Neuronal stem cell (in vitro differentiated cells): ENCODE results near the gene PATJ.
A peak's percentile ranks its signal among the peaks of the same experiment; 100 is the strongest.

Source experiments
- DNase-seq: peaks from one replicate; pipeline ENCODE4 v3.0.0-alpha.2; 2013; ENCODE audit warnings: low spot score
- H2AFZ ChIP-seq: one replicate; pipeline ENCODE4 v1.6.1; 2013; ENCODE audit warnings: mild to moderate bottlenecking, low read length, inconsistent platforms
- H2AK5ac ChIP-seq: 2 replicates; pipeline ENCODE4 v1.6.1; 2013; ENCODE audit warnings: low read depth, mild to moderate bottlenecking, inconsistent platforms, low read length, moderate library complexity, mixed read lengths
- H2BK120ac ChIP-seq: 2 replicates; pipeline ENCODE4 v1.6.1; 2013; ENCODE audit warnings: low read depth, mild to moderate bottlenecking, inconsistent platforms, low read length, moderate library complexity, mixed read lengths
- H2BK12ac ChIP-seq: one replicate; pipeline ENCODE4 v1.6.1; 2013; ENCODE audit warnings: low read length, inconsistent platforms
- H2BK15ac ChIP-seq: 2 replicates; pipeline ENCODE4 v1.6.1; 2013; ENCODE audit warnings: mild to moderate bottlenecking, low read length, inconsistent platforms, mixed read lengths
- H2BK5ac ChIP-seq: one replicate; pipeline ENCODE4 v1.6.1; 2013; ENCODE audit warnings: inconsistent platforms, mild to moderate bottlenecking, low read length, moderate library complexity
- H3K14ac ChIP-seq: one replicate; pipeline ENCODE4 v1.6.1; 2013; ENCODE audit warnings: low read length, inconsistent platforms
- H3K18ac ChIP-seq: 2 replicates; pipeline ENCODE4 v1.6.1; 2013; ENCODE audit warnings: low read length, inconsistent platforms
- H3K23ac ChIP-seq: 2 replicates; pipeline ENCODE4 v1.6.1; 2013; ENCODE audit warnings: low read depth, mild to moderate bottlenecking, mixed read lengths, low read length, inconsistent platforms; ENCODE audit not compliant: poor library complexity
- H3K27ac ChIP-seq: replicated peaks from 3 replicates; pipeline ENCODE4 v1.5.1; 2013; ENCODE audit warnings: low read length, inconsistent platforms
- H3K27me3 ChIP-seq, 3 experiments: 2 replicates each; pipeline ENCODE4 v1.6.1; 2013; ENCODE audit warnings: low read length in 3 of 3, mild to moderate bottlenecking in 2 of 3, inconsistent platforms in 1 of 3, low read depth in 1 of 3, mixed read lengths in 1 of 3, moderate library complexity in 1 of 3; ENCODE audit not compliant: control insufficient read depth in 3 of 3, insufficient read depth in 3 of 3
- H3K36me3 ChIP-seq, 2 donors: replicated peaks in 1 of 2; 2 replicates each; pipeline ENCODE4 v1.6.1; 2013; ENCODE audit warnings: low read length in 2 of 2; ENCODE audit not compliant: control insufficient read depth in 2 of 2, insufficient read depth in 2 of 2
- H3K4ac ChIP-seq: 2 replicates; pipeline ENCODE4 v1.6.1; 2013; ENCODE audit warnings: inconsistent platforms, mild to moderate bottlenecking, low read length, moderate library complexity
- H3K4me1 ChIP-seq, 2 donors: 1 replicate in 1 of 2; 2 replicates in 1 of 2; pipeline ENCODE4 v1.6.1; 2013; ENCODE audit warnings: low read length in 2 of 2, low read depth in 1 of 2; ENCODE audit not compliant: control insufficient read depth in 2 of 2, insufficient read depth in 1 of 2
- H3K4me2 ChIP-seq: one replicate; pipeline ENCODE4 v1.6.1; 2013; ENCODE audit warnings: mild to moderate bottlenecking, low read length, inconsistent platforms; ENCODE audit not compliant: insufficient read depth, poor library complexity, severe bottlenecking
- H3K4me3 ChIP-seq, 2 donors: 2 replicates each; pipeline ENCODE4 v1.5.1; 2013; ENCODE audit warnings: low read length in 2 of 2, mild to moderate bottlenecking in 2 of 2, inconsistent platforms in 1 of 2, moderate library complexity in 1 of 2
- H3K79me1 ChIP-seq: one replicate; pipeline ENCODE4 v1.6.1; 2013; ENCODE audit warnings: low read depth, mild to moderate bottlenecking, inconsistent platforms, low read length, moderate library complexity
- H3K9ac ChIP-seq: one replicate; pipeline ENCODE4 v1.6.1; 2013; ENCODE audit warnings: mild to moderate bottlenecking, low read depth, low read length, inconsistent platforms; ENCODE audit not compliant: poor library complexity
- H3K9me3 ChIP-seq, 2 donors: replicated peaks in 1 of 2; 2 replicates each; pipeline versions ENCODE3 to v1.6.1; 2013; ENCODE audit warnings: low read length in 2 of 2, mild to moderate bottlenecking in 2 of 2, inconsistent platforms in 1 of 2, low read depth in 1 of 2, mixed read lengths in 1 of 2, moderate library complexity in 1 of 2; ENCODE audit not compliant: control insufficient read depth in 2 of 2, insufficient read depth in 1 of 2
- H4K8ac ChIP-seq: one replicate; pipeline ENCODE4 v1.6.1; 2013; ENCODE audit warnings: low read depth, mild to moderate bottlenecking, inconsistent platforms, low read length, moderate library complexity
- H4K91ac ChIP-seq: one replicate; pipeline ENCODE4 v1.6.1; 2013; ENCODE audit warnings: low read length, low read depth, mild to moderate bottlenecking, inconsistent platforms; ENCODE audit not compliant: poor library complexity
- WGBS, 2 donors: extraction: QIAGEN DNeasy Blood & Tissue Kit; methylation state at CpG; one replicate each; pipeline ENCODE4 v1.1.7; 2013; ENCODE audit warnings: missing lambda C conversion rate in 2 of 2, mixed read lengths in 1 of 2; ENCODE audit not compliant: insufficient read length in 2 of 2, insufficient replicate concordance in 1 of 2; ENCODE audit errors: extremely low coverage in 2 of 2; 5-methylcytosine and 5-hydroxymethylcytosine counted together

PATJ gene

GRCh38 chr1:62126579-62127290 lies 384.5 kb downstream of the PATJ start:
- no peaks in the 10 kb centered on the region for H3K36me3 ChIP-seq
- H4K8ac ChIP-seq: no peak overlapping the region
- DNase-seq: no peak
- no peaks in the 10 kb centered on the region for H3K27me3 ChIP-seq
- H2BK12ac ChIP-seq: no peak overlapping the region
- no peak overlapping the region for H2BK5ac ChIP-seq
- no peak overlapping the region for H3K9ac ChIP-seq
- no peak overlapping the region for H3K23ac ChIP-seq
- H2BK120ac ChIP-seq: no peak overlapping the region
- H3K4me2 ChIP-seq: no peak overlapping the region
- H2AK5ac ChIP-seq: no peak overlapping the region
- no peak overlapping the region for H4K91ac ChIP-seq
- WGBS, 2 donors: no CpG with 5 or more reads among the region's 5 CpGs
- H2BK15ac ChIP-seq: no peak overlapping the region
- no peaks in the 10 kb centered on the region for H3K4me1 ChIP-seq
- H3K14ac ChIP-seq: no peak overlapping the region
- no peaks in the 10 kb centered on the region for H3K79me1 ChIP-seq
- H3K4ac ChIP-seq: no peak overlapping the region
- no peak overlapping the region for H3K18ac ChIP-seq
- no peak overlapping the region for H2AFZ ChIP-seq
- no peak overlapping the region for H3K4me3 ChIP-seq
- H3K9me3 ChIP-seq: no peaks in the 10 kb centered on the region
- no peak overlapping the region for H3K27ac ChIP-seq

GRCh38 chr1:62128745-62129144 lies 386.5 kb downstream of the PATJ start:
- Histone ChIP-seq H3K36me3 (no peaks in the 10 kb centered on the region), H2BK12ac (no peak overlapping the region), H3K23ac (no peak overlapping the region), H3K9ac (no peak overlapping the region), H2AK5ac (no peak overlapping the region), H3K79me1 (no peaks in the 10 kb centered on the region), H3K4me1 (no peaks in the 10 kb centered on the region), H3K27ac (no peak overlapping the region), H2BK5ac (no peak overlapping the region), H3K4ac (no peak overlapping the region), H3K14ac (no peak overlapping the region), H3K4me3 (no peak overlapping the region), H3K9me3 (no peaks in the 10 kb centered on the region), H2AFZ (no peak overlapping the region), H3K27me3 (no peaks in the 10 kb centered on the region), H3K18ac (no peak overlapping the region), H2BK120ac (no peak overlapping the region), H4K8ac (no peak overlapping the region), H3K4me2 (no peak overlapping the region), H4K91ac (no peak overlapping the region), H2BK15ac (no peak overlapping the region)
- DNase-seq: no peak
- no CpG with 5 or more reads among the region's 14 CpGs for WGBS, 2 donors

- Histone ChIP-seq H2AK5ac (no peak overlapping the region), H3K23ac (no peak overlapping the region), H2BK15ac (no peak overlapping the region), H4K8ac (no peak overlapping the region), H3K79me1 (no peaks in the 10 kb centered on the region), H3K27me3 (no peaks in the 10 kb centered on the region), H3K4ac (no peak overlapping the region), H3K9me3 (no peaks in the 10 kb centered on the region), H2BK120ac (no peak overlapping the region), H3K36me3 (no peaks in the 10 kb centered on the region), H4K91ac (no peak overlapping the region), H3K9ac (no peak overlapping the region), H3K14ac (no peak overlapping the region), H3K4me2 (no peak overlapping the region), H3K4me3 (no peak overlapping the region), H2BK5ac (no peak overlapping the region), H3K18ac (no peak overlapping the region), H3K4me1 (no peaks in the 10 kb centered on the region), H2BK12ac (no peak overlapping the region), H2AFZ (no peak overlapping the region), H3K27ac (no peak overlapping the region)
- DNase-seq: peak; percentile 46
- WGBS, 2 donors: no CpG with 5 or more reads among the region's 6 CpGs
Observed at GRCh38 chr1:62131093-62131725, 388.9 kb downstream of the PATJ start.

- no peak for DNase-seq
- Histone ChIP-seq H2BK120ac (no peak overlapping the region), H3K79me1 (no peaks in the 10 kb centered on the region), H3K4me1 (peaks cover 0 to 8% of the 10 kb centered on the region in 2 donors), H3K27me3 (no peaks in the 10 kb centered on the region), H3K9me3 (no peaks in the 10 kb centered on the region), H3K4me2 (no peak overlapping the region), H2BK5ac (no peak overlapping the region), H2BK15ac (no peak overlapping the region), H3K4ac (no peak overlapping the region), H3K27ac (no peak overlapping the region), H4K91ac (no peak overlapping the region), H3K18ac (no peak overlapping the region), H4K8ac (no peak overlapping the region), H3K36me3 (peaks cover 0 to 3% of the 10 kb centered on the region in 2 donors), H3K9ac (no peak overlapping the region), H3K14ac (no peak overlapping the region), H3K4me3 (no peak overlapping the region), H2BK12ac (no peak overlapping the region), H2AFZ (no peak overlapping the region), H3K23ac (no peak overlapping the region), H2AK5ac (no peak overlapping the region)
- no CpG with 5 or more reads among the region's 3 CpGs for WGBS, 2 donors
Observed at GRCh38 chr1:62138029-62138428, 395.7 kb downstream of the PATJ start.
